DOHH2 (cell line): ENCODE data around the gene AGBL4.

ENCODE experiments used
- CTCF ChIP-seq: fragments of 200-600 bp; sonication (generic); IDR thresholded peaks from one replicate; pipeline ENCODE4 v1.5.1; 2014; ENCODE audit warnings: antibody characterized with exemption, mild to moderate bottlenecking, low read depth, low read length; ENCODE audit not compliant: poor library complexity, severe bottlenecking
- EZH2phosphoT487 ChIP-seq: fragments of 200-600 bp; sonication (generic); IDR thresholded peaks from 2 replicates; pipeline ENCODE4 v1.6.1; 2017; ENCODE audit warnings: borderline replicate concordance, mild to moderate bottlenecking, antibody characterized with exemption, low read length, moderate library complexity, mixed read lengths

- no peak for TF ChIP-seq CTCF
- no peak for TF ChIP-seq EZH2phosphoT487
These were observed 823.0 kb downstream of the AGBL4 start for GRCh38 chr1:49200738-49201137.
